ENCODE data around the gene CORO2A.

DNA sequence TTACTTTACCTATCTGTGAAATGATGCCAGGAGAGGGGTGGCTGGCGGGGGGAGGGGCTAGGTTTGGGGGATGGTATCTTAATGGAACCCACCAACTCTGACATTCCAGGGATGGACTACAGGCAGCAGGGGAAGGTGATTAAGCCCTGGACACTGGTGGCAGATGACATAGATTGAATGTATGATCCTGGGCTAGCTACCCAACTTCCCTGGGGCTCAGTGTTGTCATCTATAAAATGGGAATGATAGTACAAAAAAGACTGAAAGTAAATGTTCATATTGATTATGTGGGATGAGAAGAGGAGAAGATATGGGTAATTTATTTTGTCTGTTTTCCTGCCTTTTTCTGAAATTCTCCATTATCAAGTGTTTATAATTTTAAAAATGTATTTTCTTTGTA lies 6.2 kb downstream of the CORO2A start:
- TF ChIP-seq MAX (IDR thresholded peaks at IDR 0.05) (no peak), CREB1 (IDR thresholded peaks at IDR 0.05; ENCODE audit: low read depth) (no peak), EGR1 (IDR thresholded peaks at IDR 0.05) (no peak), USF1 (IDR thresholded peaks at IDR 0.05) (no peak), RAD21 (IDR thresholded peaks at IDR 0.05; ENCODE audit: low read depth) (no peak), EP300 (IDR thresholded peaks at IDR 0.05; ENCODE audit: borderline replicate concordance) (no peak), TAF1 (IDR thresholded peaks at IDR 0.05; ENCODE audit: low read depth) (no peak), CEBPB (IDR thresholded peaks at IDR 0.05) (no peak)

Data from Ishikawa (cell line).